Upper lobe of left lung (tissue), 6 donors: ENCODE data around the gene SDS. TPM values are rescaled to one million over a fixed set of nuclear protein-coding genes. Genes with fewer than 3 reads are reported as not detected.

Source experiments
- ATAC-seq, 2 donors: fragments of 200-7000 bp; cut with Tn5 transposase; one replicate each; pipeline ENCODE4 v1.9.1; 2022; ENCODE audit warnings: mild to moderate bottlenecking in 2 of 2, moderate library complexity in 2 of 2; ENCODE audit not compliant: low FRiP score in 2 of 2
- DNase-seq, 2 donors: peaks; one replicate each; pipeline ENCODE4 v3.0.0-alpha.2; 2019 to 2020
- H3K27ac ChIP-seq, 4 donors: fragments of 200-600 bp; sonication (generic); one replicate each; pipeline ENCODE4 v1.5.1; 2016 to 2019
- H3K27me3 ChIP-seq, 4 donors: fragments of 200-600 bp; sonication (generic); one replicate each; pipeline ENCODE4 v1.5.1; 2017 to 2019
- H3K36me3 ChIP-seq, 4 donors: fragments of 200-600 bp; sonication (generic); one replicate each; pipeline ENCODE4 v1.5.1; 2016 to 2019
- H3K4me1 ChIP-seq, 4 donors: fragments of 200-600 bp; sonication (generic); one replicate each; pipeline ENCODE4 v1.5.1; 2018 to 2019
- H3K4me3 ChIP-seq, 4 donors: fragments of 200-600 bp; sonication (generic); one replicate each; pipeline ENCODE4 v1.5.1; 2017 to 2019; ENCODE audit warnings: mild to moderate bottlenecking in 2 of 4, moderate library complexity in 1 of 4
- H3K9me3 ChIP-seq, 4 donors: fragments of 200-600 bp; sonication (generic); one replicate each; pipeline ENCODE4 v1.5.1; 2018 to 2019
- CTCF ChIP-seq, 6 experiments: fragments of 450-650 bp in 4 of 6; fragments of 200-600 bp in 2 of 6; sonication (generic) in 2 of 6; IDR thresholded peaks; one replicate each; pipeline ENCODE4 v1.5.1; 2016 to 2019; ENCODE audit warnings: antibody characterized with exemption in 6 of 6
- EP300 ChIP-seq, 4 donors: sonication (generic); formaldehyde crosslinking; IDR thresholded peaks; one replicate each; pipeline ENCODE4 v1.5.1; 2017; ENCODE audit warnings: antibody characterized with exemption in 4 of 4, control low read depth in 2 of 4
- POLR2A ChIP-seq, 4 donors: fragments of 450-650 bp; IDR thresholded peaks; one replicate each; pipeline ENCODE4 v1.5.1; 2016 to 2017; ENCODE audit warnings: antibody characterized with exemption in 4 of 4, mild to moderate bottlenecking in 2 of 4
- POLR2AphosphoS5 ChIP-seq, 2 donors: sonication (generic); formaldehyde crosslinking; IDR thresholded peaks; one replicate each; pipeline ENCODE4 v1.5.1; 2017; ENCODE audit warnings: antibody characterized with exemption in 2 of 2
- WGBS, 2 donors: methylation state at CpG; one replicate each; pipeline ENCODE4 v1.1.5; 2017 to 2018; 5-methylcytosine and 5-hydroxymethylcytosine counted together
- total RNA-seq, 6 donors: library from RNA; depleted of rRNA in 4 of 6; stranded (reverse); fragments of >200 nt in 4 of 6; gene quantifications; one replicate each; pipeline versions ENCODE4 v1.1.0 to v1.2.1, GENCODE V29; 2016 to 2021
- donor health status: DM: no; HTN: no; CAD: no; lungs with moderate emphysema.
- donor health status: DM: no; HTN: yes; CAD: no; lungs with severe emphysema.

The SDS gene
- total RNA-seq, 6 donors from 2014 or later, result 1.00 to 4.0 (median 2.4) TPM

GRCh38 chr12:113373440-113373839 is 30.2 kb downstream of the SDS start:
- no peak overlapping the region for H3K4me3 ChIP-seq
- no peaks in the 10 kb centered on the region for H3K27me3 ChIP-seq
- TF ChIP-seq CTCF (IDR thresholded peaks at IDR 0.05), result no peak
- TF ChIP-seq POLR2A (IDR thresholded peaks at IDR 0.05), result no peak
- no peak for TF ChIP-seq POLR2AphosphoS5 (IDR thresholded peaks at IDR 0.05)
- no peak for TF ChIP-seq EP300 (IDR thresholded peaks at IDR 0.05)
- H3K9me3 ChIP-seq, result no peaks in the 10 kb centered on the region
- H3K27ac ChIP-seq, result no peak overlapping the region
- 97 to 99% methylated on average over 3 of the region's 3 CpGs for WGBS, 2 donors
- ATAC-seq (no peak), DNase-seq (no peak)
- H3K4me1 ChIP-seq, result no peaks in the 10 kb centered on the region
- peaks cover 3 to 61% (median 33%) of the 10 kb centered on the region in 4 donors for H3K36me3 ChIP-seq

GRCh38 chr12:113372371-113372770 is 31.3 kb downstream of the SDS start:
- ATAC-seq (no peak), DNase-seq (no peak)
- H3K27ac ChIP-seq, result no peak overlapping the region
- TF ChIP-seq CTCF (IDR thresholded peaks at IDR 0.05) (no peak), POLR2A (IDR thresholded peaks at IDR 0.05) (no peak), EP300 (IDR thresholded peaks at IDR 0.05) (no peak), POLR2AphosphoS5 (IDR thresholded peaks at IDR 0.05) (no peak)
- no peaks in the 10 kb centered on the region for H3K27me3 ChIP-seq
- no peaks in the 10 kb centered on the region for H3K4me1 ChIP-seq
- H3K9me3 ChIP-seq, result no peaks in the 10 kb centered on the region
- H3K36me3 ChIP-seq, result peaks cover 3 to 60% (median 30%) of the 10 kb centered on the region in 4 donors
- WGBS, 2 donors, result 96 to 100% methylated on average over 6 to 9 of the region's 9 CpGs
- H3K4me3 ChIP-seq, result no peak overlapping the region

GRCh38 chr12:113371808-113372207 is 31.9 kb downstream of the SDS start:
- Histone ChIP-seq H3K4me1 (no peaks in the 10 kb centered on the region), H3K4me3 (no peak overlapping the region), H3K9me3 (no peaks in the 10 kb centered on the region), H3K27me3 (no peaks in the 10 kb centered on the region), H3K27ac (no peak overlapping the region), H3K36me3 (peaks cover 3 to 55% (median 28%) of the 10 kb centered on the region in 4 donors)
- DNase-seq, result no peak
- TF ChIP-seq POLR2AphosphoS5 (IDR thresholded peaks at IDR 0.05) (no peak), CTCF (IDR thresholded peaks at IDR 0.05) (no peak), POLR2A (IDR thresholded peaks at IDR 0.05) (no peak), EP300 (IDR thresholded peaks at IDR 0.05) (no peak)
- 93 to 98% methylated on average over 6 of the region's 6 CpGs for WGBS, 2 donors
- no peak for ATAC-seq

GRCh38 chr12:113370923-113371682 is 32.6 kb downstream of the SDS start:
- Histone ChIP-seq H3K36me3 (peaks cover 3 to 48% (median 24%) of the 10 kb centered on the region in 4 donors), H3K27ac (no peak overlapping the region), H3K27me3 (no peaks in the 10 kb centered on the region), H3K4me1 (no peaks in the 10 kb centered on the region), H3K4me3 (no peak overlapping the region), H3K9me3 (no peaks in the 10 kb centered on the region)
- TF ChIP-seq EP300 (IDR thresholded peaks at IDR 0.05), result no peak
- no peak for TF ChIP-seq POLR2AphosphoS5 (IDR thresholded peaks at IDR 0.05)
- TF ChIP-seq POLR2A (IDR thresholded peaks at IDR 0.05), result no peak
- TF ChIP-seq CTCF (IDR thresholded peaks at IDR 0.05), result no peak
- 80 to 87% methylated on average over 4 to 7 of the region's 7 CpGs for WGBS, 2 donors
- ATAC-seq (no peak), DNase-seq (no peak)
